GM18519 (cell line): ENCODE data around the gene COL25A1.
"Not testable (repeated sequence)": the region's sequence is repeated elsewhere in the genome, so short reads cannot be mapped to it uniquely, and the experiment has no call there.

ENCODE experiments used
- ATAC-seq: cut with Tn5 transposase; IDR thresholded peaks from one replicate; pipeline ENCODE4 v1.9.1; 2021; ENCODE audit warnings: mild to moderate bottlenecking, moderate library complexity; ENCODE audit not compliant: unreplicated experiment, low FRiP score

The COL25A1 gene

GRCh38 chr4:109072595-109072994 lies 229.9 kb downstream of the COL25A1 start:
- ATAC-seq: no peak

GRCh38 chr4:109070677-109071076 lies 231.8 kb downstream of the COL25A1 start:
- not testable (repeated sequence) for ATAC-seq

- no peak for ATAC-seq
These were observed 234.8 kb downstream of the COL25A1 start for GRCh38 chr4:109067508-109068235.

GRCh38 chr4:109065006-109065405 lies 237.5 kb downstream of the COL25A1 start:
- no peak for ATAC-seq

- no peak for ATAC-seq
These were observed 249.2 kb downstream of the COL25A1 start for GRCh38 chr4:109053257-109053656.

GRCh38 chr4:109052821-109053220 lies 249.6 kb downstream of the COL25A1 start:
- ATAC-seq: no peak

- no peak for ATAC-seq
These were observed 251.4 kb downstream of the COL25A1 start for GRCh38 chr4:109051054-109051453.

- no peak for ATAC-seq
These were observed 252.5 kb downstream of the COL25A1 start for GRCh38 chr4:109049926-109050325.

GRCh38 chr4:109046471-109047201 lies 255.8 kb downstream of the COL25A1 start:
- ATAC-seq: no peak

- ATAC-seq: no peak
These were observed 258.0 kb downstream of the COL25A1 start for GRCh38 chr4:109044431-109044830.

GRCh38 chr4:109043286-109043685 lies 259.2 kb downstream of the COL25A1 start:
- ATAC-seq: no peak

GRCh38 chr4:109041463-109042360 lies 260.7 kb downstream of the COL25A1 start:
- no peak for ATAC-seq

GRCh38 chr4:109040441-109040840 lies 262.0 kb downstream of the COL25A1 start:
- no peak for ATAC-seq

- ATAC-seq: no peak
These were observed 265.4 kb downstream of the COL25A1 start for GRCh38 chr4:109037026-109037425.

- no peak for ATAC-seq
These were observed 268.5 kb downstream of the COL25A1 start for GRCh38 chr4:109033993-109034392.

- ATAC-seq: no peak
These were observed 269.8 kb downstream of the COL25A1 start for GRCh38 chr4:109032671-109033070.

- ATAC-seq: no peak
These were observed 272.5 kb downstream of the COL25A1 start for GRCh38 chr4:109029987-109030386.

- ATAC-seq: no peak
These were observed 275.4 kb downstream of the COL25A1 start for GRCh38 chr4:109027016-109027500.

- no peak for ATAC-seq
These were observed 275.9 kb downstream of the COL25A1 start for GRCh38 chr4:109026588-109026987.

- ATAC-seq: no peak
These were observed 276.9 kb downstream of the COL25A1 start for GRCh38 chr4:109025471-109026076.
